ENCODE measurements around the gene DBNDD2.

The DBNDD2 gene

DNA sequence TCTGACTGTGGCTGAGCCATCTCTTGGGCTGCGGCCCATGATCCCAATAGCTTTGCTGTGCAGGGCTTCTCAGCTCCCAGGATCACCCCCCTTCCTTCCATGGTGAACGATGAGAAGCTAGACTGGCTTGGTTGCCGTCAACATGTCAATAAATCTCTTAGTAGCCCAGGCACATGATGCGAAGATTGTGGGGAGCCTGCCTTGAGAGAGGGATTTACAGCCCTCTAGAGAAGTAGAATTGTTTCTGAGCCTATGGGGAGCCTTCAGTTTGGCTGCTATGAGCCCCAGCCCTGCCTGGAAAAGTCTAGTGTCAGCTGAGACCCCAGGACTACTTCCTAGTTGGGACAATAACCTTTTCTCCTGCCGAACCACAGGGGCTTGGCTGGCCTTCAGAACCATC lies 4.6 kb downstream of the DBNDD2 start:
- TF ChIP-seq YY1 (IDR thresholded peaks at IDR 0.05; ENCODE audit: low read depth) (no peak), ZBTB7A (IDR thresholded peaks at IDR 0.05; ENCODE audit: low read depth) (no peak), USF1 (IDR thresholded peaks at IDR 0.05) (no peak), NFIC (IDR thresholded peaks at IDR 0.05) (no peak), TEAD4 (IDR thresholded peaks at IDR 0.05) (no peak), TAF1 (IDR thresholded peaks at IDR 0.05; ENCODE audit: low read depth) (no peak), CEBPB (IDR thresholded peaks at IDR 0.05) (no peak), REST (IDR thresholded peaks at IDR 0.05; ENCODE audit: low read depth) (no peak), TCF12 (IDR thresholded peaks at IDR 0.05; ENCODE audit: low read depth) (no peak), FOXM1 (IDR thresholded peaks at IDR 0.05; ENCODE audit: borderline replicate concordance, low read depth) (no peak), RAD21 (IDR thresholded peaks at IDR 0.05; ENCODE audit: low read depth) (no peak), CREB1 (IDR thresholded peaks at IDR 0.05; ENCODE audit: low read depth) (no peak), EGR1 (IDR thresholded peaks at IDR 0.05) (no peak), EP300 (IDR thresholded peaks at IDR 0.05; ENCODE audit: borderline replicate concordance) (no peak)
- TF ChIP-seq, protein P1, sequence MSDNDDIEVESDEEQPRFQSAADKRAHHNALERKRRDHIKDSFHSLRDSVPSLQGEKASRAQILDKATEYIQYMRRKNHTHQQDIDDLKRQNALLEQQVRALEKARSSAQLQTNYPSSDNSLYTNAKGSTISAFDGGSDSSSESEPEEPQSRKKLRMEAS (IDR thresholded peaks at IDR 0.05): no peak

- TF ChIP-seq CEBPB (IDR thresholded peaks at IDR 0.05) (no peak), TAF1 (IDR thresholded peaks at IDR 0.05; ENCODE audit: low read depth) (no peak)
Observed at GRCh38 chr20:45413479-45413878, 5.4 kb downstream of the DBNDD2 start.

GRCh38 chr20:45415822-45416637 lies 7.9 kb downstream of the DBNDD2 start, which contains the start of gene PIGT:
Gene PIGT (plus strand): TSS chr20:45416141. CDS start chr20:45416157, 16 bp downstream.
- TF ChIP-seq NFIC (IDR thresholded peaks at IDR 0.05) (no peak; the same call in 1 of the 2 replicates), YY1 (IDR thresholded peaks at IDR 0.05; ENCODE audit: low read depth) (peak; percentile 96), USF1 (IDR thresholded peaks at IDR 0.05) (no peak), EP300 (IDR thresholded peaks at IDR 0.05; ENCODE audit: borderline replicate concordance) (no peak), TAF1 (IDR thresholded peaks at IDR 0.05; ENCODE audit: low read depth) (peak; percentile 82), CREB1 (IDR thresholded peaks at IDR 0.05; ENCODE audit: low read depth) (peak; percentile 67), CEBPB (IDR thresholded peaks at IDR 0.05) (no peak), REST (IDR thresholded peaks at IDR 0.05; ENCODE audit: low read depth) (no peak), TCF12 (IDR thresholded peaks at IDR 0.05; ENCODE audit: low read depth) (peak; percentile 35; the same call in 1 of the 2 replicates), EGR1 (IDR thresholded peaks at IDR 0.05) (no peak), TEAD4 (IDR thresholded peaks at IDR 0.05) (no peak), ZBTB7A (IDR thresholded peaks at IDR 0.05; ENCODE audit: low read depth) (no peak), RAD21 (IDR thresholded peaks at IDR 0.05; ENCODE audit: low read depth) (no peak), FOXM1 (IDR thresholded peaks at IDR 0.05; ENCODE audit: borderline replicate concordance, low read depth) (no peak)
- TF ChIP-seq, protein P1 (IDR thresholded peaks at IDR 0.05): peak; percentile 74; the same call in 1 of the 2 replicates

GRCh38 chr20:45416917-45417316 lies 8.8 kb downstream of the DBNDD2 start:
- no peak for TF ChIP-seq EGR1 (IDR thresholded peaks at IDR 0.05)
- no peak for TF ChIP-seq USF1 (IDR thresholded peaks at IDR 0.05)
- no peak for TF ChIP-seq FOXM1 (IDR thresholded peaks at IDR 0.05; ENCODE audit: borderline replicate concordance, low read depth)
- TF ChIP-seq, protein P1 (IDR thresholded peaks at IDR 0.05): no peak
- no peak for TF ChIP-seq RAD21 (IDR thresholded peaks at IDR 0.05; ENCODE audit: low read depth)
- TF ChIP-seq REST (IDR thresholded peaks at IDR 0.05; ENCODE audit: low read depth): no peak
- TF ChIP-seq NFIC (IDR thresholded peaks at IDR 0.05): no peak
- TF ChIP-seq TCF12 (IDR thresholded peaks at IDR 0.05; ENCODE audit: low read depth): no peak
- TF ChIP-seq TAF1 (IDR thresholded peaks at IDR 0.05; ENCODE audit: low read depth): no peak
- TF ChIP-seq CEBPB (IDR thresholded peaks at IDR 0.05): no peak
- TF ChIP-seq EP300 (IDR thresholded peaks at IDR 0.05; ENCODE audit: borderline replicate concordance): no peak
- TF ChIP-seq TEAD4 (IDR thresholded peaks at IDR 0.05): no peak
- no peak for TF ChIP-seq YY1 (IDR thresholded peaks at IDR 0.05; ENCODE audit: low read depth)
- TF ChIP-seq CREB1 (IDR thresholded peaks at IDR 0.05; ENCODE audit: low read depth): no peak
- TF ChIP-seq ZBTB7A (IDR thresholded peaks at IDR 0.05; ENCODE audit: low read depth): no peak
